ENCODE results near the gene RHD.

DNA sequence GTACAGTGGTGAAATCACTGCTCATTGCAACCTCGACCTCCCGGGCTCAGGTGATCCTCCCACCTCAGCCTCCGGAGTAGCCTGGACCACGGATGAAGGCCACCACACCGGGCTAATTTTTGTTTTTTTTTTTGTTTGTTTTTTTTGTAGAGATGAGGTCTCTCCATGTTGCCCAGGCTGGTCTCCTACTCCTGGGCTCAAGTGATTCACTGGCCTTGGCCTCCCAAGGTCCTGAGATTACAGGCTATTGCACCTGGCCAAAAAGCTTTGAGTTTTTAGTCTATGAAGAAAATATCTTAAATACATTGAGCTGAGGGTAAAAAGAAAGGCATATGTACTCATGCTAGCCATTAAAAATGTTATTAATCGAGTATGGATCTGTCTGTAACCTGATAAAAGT, 69.4 kb downstream of the RHD start:
- TF ChIP-seq, protein P1, sequence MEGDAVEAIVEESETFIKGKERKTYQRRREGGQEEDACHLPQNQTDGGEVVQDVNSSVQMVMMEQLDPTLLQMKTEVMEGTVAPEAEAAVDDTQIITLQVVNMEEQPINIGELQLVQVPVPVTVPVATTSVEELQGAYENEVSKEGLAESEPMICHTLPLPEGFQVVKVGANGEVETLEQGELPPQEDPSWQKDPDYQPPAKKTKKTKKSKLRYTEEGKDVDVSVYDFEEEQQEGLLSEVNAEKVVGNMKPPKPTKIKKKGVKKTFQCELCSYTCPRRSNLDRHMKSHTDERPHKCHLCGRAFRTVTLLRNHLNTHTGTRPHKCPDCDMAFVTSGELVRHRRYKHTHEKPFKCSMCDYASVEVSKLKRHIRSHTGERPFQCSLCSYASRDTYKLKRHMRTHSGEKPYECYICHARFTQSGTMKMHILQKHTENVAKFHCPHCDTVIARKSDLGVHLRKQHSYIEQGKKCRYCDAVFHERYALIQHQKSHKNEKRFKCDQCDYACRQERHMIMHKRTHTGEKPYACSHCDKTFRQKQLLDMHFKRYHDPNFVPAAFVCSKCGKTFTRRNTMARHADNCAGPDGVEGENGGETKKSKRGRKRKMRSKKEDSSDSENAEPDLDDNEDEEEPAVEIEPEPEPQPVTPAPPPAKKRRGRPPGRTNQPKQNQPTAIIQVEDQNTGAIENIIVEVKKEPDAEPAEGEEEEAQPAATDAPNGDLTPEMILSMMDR (IDR thresholded peaks at IDR 0.05), result no peak
- no peak for TF ChIP-seq POLR2A (IDR thresholded peaks at IDR 0.05)
